ENCODE data around the gene ABLIM1. TPM values are rescaled to one million over a fixed set of nuclear protein-coding genes. Genes with fewer than 3 reads are reported as not detected.

The ABLIM1 gene
- total and polyA plus RNA-seq, 2 of the 13 experiments (the other 11 are each of a cell fraction or from before 2014, with no cell fraction given): 59.4 to 92.7 TPM

DNA sequence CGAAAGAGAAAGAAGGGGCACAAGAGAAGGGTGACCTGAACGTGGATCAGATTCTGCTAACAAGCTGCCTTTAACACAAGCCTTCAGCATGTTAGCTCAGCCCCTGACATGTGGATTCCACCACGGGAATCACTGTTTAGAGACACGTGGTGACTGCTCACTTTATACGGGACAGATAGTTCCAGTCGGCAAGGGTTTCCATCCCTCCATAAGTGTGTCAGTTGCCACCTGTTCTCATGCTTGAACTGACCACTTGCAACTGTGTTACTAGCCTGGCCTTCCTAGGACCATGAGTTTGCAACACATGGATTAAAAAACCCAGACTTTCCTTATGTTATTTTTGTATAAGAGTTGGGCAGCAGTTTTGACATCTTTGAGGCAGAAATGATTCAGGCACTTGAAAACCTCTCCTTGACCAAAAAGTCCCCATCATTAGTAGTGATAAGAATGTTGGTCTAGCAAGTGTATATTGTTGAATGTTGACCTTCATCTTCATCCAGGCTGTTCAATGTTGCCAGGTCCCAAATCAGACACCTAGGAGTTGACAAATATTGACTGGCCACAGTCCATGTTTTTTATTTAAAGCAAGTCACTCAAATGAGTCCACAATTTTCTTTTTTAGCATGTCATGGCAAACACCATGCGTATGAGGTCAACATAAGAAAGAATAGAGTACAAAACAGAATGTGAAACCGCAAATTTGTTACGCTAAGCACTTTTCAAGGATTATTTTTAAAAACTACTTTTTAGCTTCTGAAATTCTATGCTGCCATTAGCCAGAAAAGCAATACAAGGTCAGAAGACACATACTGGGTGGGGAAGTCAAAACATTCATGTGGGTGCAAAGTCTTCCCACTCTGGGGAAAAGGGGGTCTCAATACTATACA lies 101.6 kb downstream of the ABLIM1 start (continued):
- TF ChIP-seq MTERF4 (CRISPR knock-in tag; IDR thresholded peaks at IDR 0.05) (no peak), ARHGAP35 (CRISPR knock-in tag; IDR thresholded peaks at IDR 0.05; ENCODE audit: borderline replicate concordance) (no peak), SMC3 (IDR thresholded peaks at IDR 0.05; ENCODE audit: low read length) (no peak), ZMYM3 (CRISPR knock-in tag; IDR thresholded peaks at IDR 0.05) (no peak), MNT (IDR thresholded peaks at IDR 0.05) (no peak), ZNF614 (CRISPR knock-in tag; IDR thresholded peaks at IDR 0.05; ENCODE audit: borderline replicate concordance) (no peak), NFIC (IDR thresholded peaks at IDR 0.05; ENCODE audit: low read length) (peak; percentile 38; the same call in 1 of the 2 replicates), ETV6 (CRISPR knock-in tag; conservative IDR thresholded peaks at IDR 0.05) (no peak), JUNB (CRISPR knock-in tag; IDR thresholded peaks at IDR 0.05; ENCODE audit: borderline replicate concordance) (no peak), ZNF773 (CRISPR knock-in tag; IDR thresholded peaks at IDR 0.05; ENCODE audit: borderline replicate concordance) (no peak), ZNF329 (CRISPR knock-in tag; IDR thresholded peaks at IDR 0.05; ENCODE audit: low read depth) (no peak), FOXJ3 (CRISPR knock-in tag; IDR thresholded peaks at IDR 0.05; ENCODE audit: borderline replicate concordance) (peak; percentile 37; the same call in 1 of the 2 replicates), TBX2 (CRISPR knock-in tag; IDR thresholded peaks at IDR 0.05; ENCODE audit: borderline replicate concordance) (peak; percentile 84), ZNF335 (CRISPR knock-in tag; IDR thresholded peaks at IDR 0.05) (no peak), ZNF354B (CRISPR knock-in tag; IDR thresholded peaks at IDR 0.05) (no peak), RBFOX2 (IDR thresholded peaks at IDR 0.05; ENCODE audit: low read depth, low read length) (no peak), IKZF4 (CRISPR knock-in tag; IDR thresholded peaks at IDR 0.05; ENCODE audit: borderline replicate concordance, low read depth, not compliant biosample characterization) (no peak), ZBTB38 (CRISPR knock-in tag; IDR thresholded peaks at IDR 0.05) (no peak), ZNF784 (CRISPR knock-in tag; IDR thresholded peaks at IDR 0.05; ENCODE audit: borderline replicate concordance) (no peak), FLYWCH1 (CRISPR knock-in tag; IDR thresholded peaks at IDR 0.05) (no peak), MBD4 (IDR thresholded peaks at IDR 0.05; ENCODE audit: borderline replicate concordance, low read length) (no peak), RBM39 (IDR thresholded peaks at IDR 0.05; ENCODE audit: low read depth, low read length, poor library complexity, severe bottlenecking) (no peak), MEIS2 (CRISPR knock-in tag; IDR thresholded peaks at IDR 0.05) (no peak), ZNF205 (CRISPR knock-in tag; IDR thresholded peaks at IDR 0.05) (no peak), SRY (CRISPR knock-in tag; IDR thresholded peaks at IDR 0.05) (no peak), SIN3A (IDR thresholded peaks at IDR 0.05; ENCODE audit: borderline replicate concordance, low read depth, low read length) (no peak), SNAPC2 (CRISPR knock-in tag; IDR thresholded peaks at IDR 0.05) (no peak)
- TF ChIP-seq, protein P1, sequence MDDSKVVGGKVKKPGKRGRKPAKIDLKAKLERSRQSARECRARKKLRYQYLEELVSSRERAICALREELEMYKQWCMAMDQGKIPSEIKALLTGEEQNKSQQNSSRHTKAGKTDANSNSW (CRISPR knock-in tag; IDR thresholded peaks at IDR 0.05; ENCODE audit: borderline replicate concordance): no peak

All from HepG2 (cell line).